Activated CD8-positive, alpha-beta memory T cell treated with anti-CD3 and anti-CD28 coated beads for 1 hour (primary cell): ENCODE measurements around the gene SLC7A4.
"Not testable (repeated sequence)": the region's sequence is repeated elsewhere in the genome, so short reads cannot be mapped to it uniquely, and the experiment has no call there.

Source experiments
- DNase-seq, 2 donors: peaks; one replicate each; pipeline ENCODE4 v3.0.0-alpha.2; 2020; ENCODE audit warnings: low read depth in 1 of 2; ENCODE audit errors: extremely low read depth in 1 of 2

Gene SLC7A4

GRCh38 chr22:21022955-21023614, 9.3 kb downstream of the SLC7A4 start:
- DNase-seq, result no peak

- no peak for DNase-seq
Observed at GRCh38 chr22:21022507-21022906, 9.9 kb downstream of the SLC7A4 start.

GRCh38 chr22:21020802-21021429, 11.4 kb downstream of the SLC7A4 start:
- no peak for DNase-seq

GRCh38 chr22:21018314-21018713, 14.0 kb downstream of the SLC7A4 start:
- no peak for DNase-seq

- DNase-seq, result no peak
Observed at GRCh38 chr22:21016644-21017420, 15.5 kb downstream of the SLC7A4 start.

GRCh38 chr22:21015466-21016006, 16.8 kb downstream of the SLC7A4 start:
- no peak for DNase-seq

- no peak for DNase-seq
Observed at GRCh38 chr22:21014726-21015465, 17.5 kb downstream of the SLC7A4 start, which contains the start of gene P2RX6. Gene P2RX6 (plus strand): TSS chr22:21015165. CDS start chr22:21015175, 10 bp downstream.

GRCh38 chr22:21014202-21014725, 18.1 kb downstream of the SLC7A4 start:
- DNase-seq, result peak; percentile 62 to 73

- DNase-seq, result no peak
Observed at GRCh38 chr22:21013657-21014201, 18.6 kb downstream of the SLC7A4 start.

GRCh38 chr22:21012446-21013407, 19.6 kb downstream of the SLC7A4 start:
- DNase-seq, result no peak

GRCh38 chr22:21010426-21011113, 21.8 kb downstream of the SLC7A4 start:
- DNase-seq, result no peak

- DNase-seq, result no peak
Observed at GRCh38 chr22:21009638-21010425, 22.5 kb downstream of the SLC7A4 start.

GRCh38 chr22:21009208-21009607, 23.2 kb downstream of the SLC7A4 start:
- not testable (repeated sequence) for DNase-seq

GRCh38 chr22:21003782-21004181, 28.6 kb downstream of the SLC7A4 start:
- DNase-seq, result no peak

- peak; percentile 90 to 97 for DNase-seq
Observed at GRCh38 chr22:21001601-21002325, 30.6 kb downstream of the SLC7A4 start, which contains the start of gene THAP7. Gene THAP7 (minus strand): TSS chr22:21002118. CDS start chr22:21001911, 207 bp downstream.

GRCh38 chr22:21000987-21001600, 31.3 kb downstream of the SLC7A4 start:
- DNase-seq, result no peak
